GM12873 (cell line): ENCODE measurements around the gene CACNA1H.

ENCODE experiments used
- CTCF ChIP-seq: IDR thresholded peaks from 2 replicates; pipeline ENCODE4 v1.5.1; 2012; ENCODE audit warnings: low read depth, mild to moderate bottlenecking, moderate library complexity, low read length, control low read depth; ENCODE audit not compliant: insufficient read depth; ENCODE audit errors: missing control alignments

The CACNA1H gene

GRCh38 chr16:1178295-1178910, 25.5 kb downstream of the CACNA1H start:
- TF ChIP-seq CTCF: no peak

GRCh38 chr16:1180549-1181403, 27.9 kb downstream of the CACNA1H start:
- no peak for TF ChIP-seq CTCF

GRCh38 chr16:1181404-1182315, 28.8 kb downstream of the CACNA1H start:
- TF ChIP-seq CTCF: no peak

- no peak for TF ChIP-seq CTCF
Observed at GRCh38 chr16:1182316-1182671, 29.4 kb downstream of the CACNA1H start.

GRCh38 chr16:1182950-1183907, 30.3 kb downstream of the CACNA1H start:
- no peak for TF ChIP-seq CTCF

- no peak for TF ChIP-seq CTCF
Observed at GRCh38 chr16:1184156-1184868, 31.4 kb downstream of the CACNA1H start.
